Ovary (tissue), 9 donors: ENCODE data around the gene KLHL33. TPM values are rescaled to one million over a fixed set of nuclear protein-coding genes. Genes with fewer than 3 reads are reported as not detected.

Source experiments
- DNase-seq, 5 donors: peaks; one replicate each; pipeline ENCODE4 v3.0.0-alpha.2; 2019 to 2020
- H3K27ac ChIP-seq, 2 donors: fragments of 200-600 bp; one replicate each; pipeline versions ENCODE4 v1.5.1 to v1.8.0; 2019 to 2022
- H3K27me3 ChIP-seq: fragments of 200-600 bp; one replicate; pipeline ENCODE4 v1.8.0; 2022
- H3K36me3 ChIP-seq: fragments of 200-600 bp; sonication (generic); one replicate; pipeline ENCODE4 v1.5.1; 2019
- H3K4me1 ChIP-seq: one replicate; pipeline ENCODE4 v1.8.1; 2013; ENCODE audit warnings: mild to moderate bottlenecking, moderate library complexity; ENCODE audit not compliant: insufficient read depth
- H3K4me3 ChIP-seq: fragments of 200-600 bp; sonication (generic); one replicate; pipeline ENCODE4 v1.5.1; 2017
- H3K9me3 ChIP-seq, 2 donors: fragments of 200-600 bp in 1 of 2; sonication (generic) in 1 of 2; one replicate each; pipeline versions ENCODE4 v1.5.1 to v1.8.1; 2013 to 2019; ENCODE audit warnings: mild to moderate bottlenecking in 1 of 2, moderate library complexity in 1 of 2
- CTCF ChIP-seq, 3 donors: fragments of 450-650 bp in 2 of 3; fragments of 200-600 bp in 1 of 3; IDR thresholded peaks; one replicate each; pipeline versions ENCODE4 v1.5.1 to v1.8.0; 2016 to 2022; ENCODE audit warnings: antibody characterized with exemption in 3 of 3, mild to moderate bottlenecking in 1 of 3
- EP300 ChIP-seq: sonication (generic); formaldehyde crosslinking; IDR thresholded peaks from one replicate; pipeline ENCODE4 v1.6.1; 2017; ENCODE audit warnings: antibody characterized with exemption
- POLR2A ChIP-seq: fragments of 450-650 bp; IDR thresholded peaks from one replicate; pipeline ENCODE4 v1.6.1; 2017; ENCODE audit warnings: antibody characterized with exemption, mild to moderate bottlenecking, moderate library complexity
- WGBS, 3 donors: extraction: QIAGEN DNeasy Blood & Tissue Kit in 1 of 3; methylation state at CpG; one replicate each; pipeline versions ENCODE4 v1.1.5 to v1.1.7; 2013 to 2017; 5-methylcytosine and 5-hydroxymethylcytosine counted together
- intact Hi-C, 4 donors: fragments of 100-400 bp; cut with DNase I; formaldehyde crosslinking; loops; one replicate each; pipeline versions ENCODE4 v1.11.0 to v1.15.1; 2022 to 2023
- polyA plus RNA-seq, 2 donors: library from polyadenylated mRNA; stranded (reverse); fragments of 200-250 nt in 1 of 2; fragments of 350-450 nt in 1 of 2; fragmentation: Illumina TruSeq in 1 of 2; extraction: RNeasy Lipid Tissue Mini Kit (QIAGEN cat#74804) in 1 of 2; gene quantifications; one replicate each; pipeline ENCODE4 v1.2.3, GENCODE V29; 2013 to 2014
- total RNA-seq, 7 donors: library from RNA; depleted of rRNA in 2 of 7; stranded (reverse); fragments of >200 nt in 2 of 7; fragmentation: NEBNext Ultra II Directional in 3 of 7; extraction: Animal tissue kit (Norgen Biotek cat#: 25700) in 3 of 7; gene quantifications; one replicate each; pipeline versions ENCODE4 v1.1.0 to v1.2.4, GENCODE V29; 2016 to 2023
- donor health status: DM: no; HTN: no; CAD: no; lungs with moderate emphysema.
- donor health status: DM: no; HTN: no; CAD: no.
- donor health status: Bipolar disorder and iron deficiency.
- donor health status: DM: yes; HTN: yes; CAD: no.
- donor health status: DM: no; HTN: no; CAD: no.
- donor health status: DM: yes; HTN: yes; CAD: no.

KLHL33 gene
- total and polyA plus RNA-seq, 9 donors = under 0.01 to 1.2 (median 0.73) TPM

DNA sequence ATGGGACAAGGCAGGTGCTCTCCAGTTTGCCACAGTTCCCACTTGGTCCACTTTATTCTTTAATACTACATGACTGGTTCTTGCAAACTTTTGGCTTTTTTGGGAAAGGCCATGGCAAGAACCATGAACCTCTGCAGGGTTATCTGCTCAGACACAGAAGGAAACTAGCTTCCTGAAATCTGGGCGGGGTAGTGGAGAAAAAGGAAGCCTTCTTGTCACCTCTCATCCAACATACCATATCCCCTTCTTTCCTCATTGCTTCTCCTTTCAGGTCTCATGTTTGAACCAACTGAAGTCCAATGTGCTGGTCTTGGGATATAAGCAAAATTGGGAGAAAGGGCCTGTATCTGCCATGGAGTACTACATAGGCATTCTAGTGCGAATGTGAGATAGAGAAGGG is 5.5 kb upstream of the KLHL33 start:
- 92 to 95% (median 94%) methylated on average over 2 of the region's 2 CpGs for WGBS, 3 donors
- intact Hi-C loops = no loop called here
- Histone ChIP-seq H3K27ac (no peak overlapping the region), H3K36me3 (no peaks in the 10 kb centered on the region), H3K4me3 (no peak overlapping the region), H3K4me1 (no peaks in the 10 kb centered on the region), H3K27me3 (no peaks in the 10 kb centered on the region), H3K9me3 (no peaks in the 10 kb centered on the region)
- no peak for DNase-seq
- TF ChIP-seq POLR2A (no peak), EP300 (no peak), CTCF (IDR thresholded peaks at IDR 0.05) (no peak)

DNA sequence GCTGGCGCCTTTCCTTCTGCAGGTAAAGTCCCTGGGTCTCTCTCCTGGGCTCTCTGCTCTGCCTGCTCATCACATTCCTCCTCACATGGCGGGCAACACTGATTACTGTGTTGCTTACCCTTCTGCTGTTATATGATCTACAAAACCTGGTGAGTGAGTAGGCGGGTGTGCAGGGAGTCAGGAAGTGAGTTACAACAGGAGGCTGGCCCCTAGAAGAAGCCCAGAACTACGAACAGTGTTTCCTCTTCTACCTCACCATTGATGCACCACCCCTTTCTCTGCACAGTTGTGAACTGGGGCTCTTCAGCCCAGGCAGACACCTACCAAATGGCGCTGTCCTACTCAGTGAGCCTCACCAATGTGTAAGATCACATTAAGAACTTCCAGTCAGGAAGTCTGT is 4.9 kb upstream of the KLHL33 start:
- no peaks in the 10 kb centered on the region for H3K4me1 ChIP-seq
- TF ChIP-seq EP300 (no peak), CTCF (IDR thresholded peaks at IDR 0.05) (no peak), POLR2A (no peak)
- H3K36me3 ChIP-seq = no peaks in the 10 kb centered on the region
- intact Hi-C loops = no loop called here
- H3K9me3 ChIP-seq = no peaks in the 10 kb centered on the region
- H3K27ac ChIP-seq = no peak overlapping the region
- H3K4me3 ChIP-seq = no peak overlapping the region
- WGBS, 3 donors = 75 to 79% (median 75%) methylated on average over 5 of the region's 5 CpGs
- no peaks in the 10 kb centered on the region for H3K27me3 ChIP-seq
- no peak for DNase-seq

GRCh38 chr14:20440465-20440864 is 4.5 kb upstream of the KLHL33 start:
- 80 to 84% (median 82%) methylated on average over 5 of the region's 5 CpGs for WGBS, 3 donors
- Histone ChIP-seq H3K9me3 (no peaks in the 10 kb centered on the region), H3K4me1 (no peaks in the 10 kb centered on the region), H3K27me3 (no peaks in the 10 kb centered on the region), H3K36me3 (no peaks in the 10 kb centered on the region), H3K27ac (no peak overlapping the region), H3K4me3 (no peak overlapping the region)
- no peak for DNase-seq
- TF ChIP-seq POLR2A (no peak), CTCF (IDR thresholded peaks at IDR 0.05) (no peak), EP300 (no peak)
- intact Hi-C loops = no loop called here

GRCh38 chr14:20438664-20439063 is 2.7 kb upstream of the KLHL33 start:
- intact Hi-C loops = no loop called here
- 84 to 91% (median 90%) methylated on average over 7 of the region's 7 CpGs for WGBS, 3 donors
- H3K4me3 ChIP-seq = no peak overlapping the region
- no peak for DNase-seq
- no peaks in the 10 kb centered on the region for H3K9me3 ChIP-seq
- no peaks in the 10 kb centered on the region for H3K36me3 ChIP-seq
- TF ChIP-seq POLR2A = no peak
- TF ChIP-seq EP300 = no peak
- TF ChIP-seq CTCF (IDR thresholded peaks at IDR 0.05) = no peak
- no peak overlapping the region for H3K27ac ChIP-seq
- H3K4me1 ChIP-seq = peaks cover 2% of the 10 kb centered on the region
- no peaks in the 10 kb centered on the region for H3K27me3 ChIP-seq

DNA sequence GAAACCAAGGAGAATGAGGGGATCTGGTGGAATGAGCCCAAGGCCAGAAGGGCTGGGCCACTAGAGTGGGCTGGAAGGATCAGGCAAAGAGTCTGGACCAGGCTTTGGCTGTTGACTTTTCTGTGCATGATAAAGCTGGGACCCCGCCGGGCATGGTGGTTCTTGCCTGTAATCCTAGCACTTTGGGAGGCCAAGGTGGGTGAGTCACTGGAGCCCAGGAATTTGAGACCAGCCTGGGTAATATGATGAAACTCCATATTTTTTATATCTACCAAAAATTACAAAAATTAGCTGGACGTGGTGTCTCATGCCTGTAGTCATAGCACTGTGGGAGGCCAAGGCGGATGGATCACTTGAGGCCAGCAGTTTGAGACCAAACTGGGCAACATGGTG is 393 bp upstream of the KLHL33 start:
- no peak for DNase-seq
- TF ChIP-seq EP300 (no peak), POLR2A (no peak), CTCF (IDR thresholded peaks at IDR 0.05) (no peak)
- Histone ChIP-seq H3K9me3 (no peaks in the 10 kb centered on the region), H3K4me3 (no peak overlapping the region), H3K27ac (no peak overlapping the region), H3K36me3 (no peaks in the 10 kb centered on the region), H3K4me1 (peaks cover 2% of the 10 kb centered on the region), H3K27me3 (no peaks in the 10 kb centered on the region)
- WGBS, 3 donors = 64 to 78% (median 76%) methylated on average over 4 of the region's 4 CpGs
- intact Hi-C loops = no loop called here
